ENCODE measurements around the gene ZBTB17.

The ZBTB17 gene

DNA sequence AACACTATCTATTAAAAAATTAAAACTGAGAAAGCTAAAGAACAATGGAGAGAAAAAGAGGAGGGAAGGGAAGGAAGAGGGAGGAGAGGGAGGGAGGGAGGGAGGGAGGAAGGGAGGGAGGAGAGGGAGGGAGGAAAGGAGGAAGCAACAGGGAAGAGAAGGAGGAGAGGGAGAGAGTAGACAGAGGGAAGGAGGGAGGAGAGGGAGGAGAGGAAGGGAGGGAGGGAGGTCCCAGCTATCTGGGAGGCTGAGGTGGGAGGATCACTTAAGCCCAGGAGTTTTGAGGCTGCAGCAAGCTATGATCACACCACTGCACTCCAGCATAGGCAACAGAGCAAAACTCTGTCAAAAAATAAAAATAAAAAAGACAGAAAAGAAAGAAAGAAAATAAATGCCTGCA, 16.5 kb downstream of the ZBTB17 start:
- DNase-seq: no peak

GRCh38 chr1:15958793-15959192, 17.1 kb downstream of the ZBTB17 start:
- DNase-seq: no peak

DNA sequence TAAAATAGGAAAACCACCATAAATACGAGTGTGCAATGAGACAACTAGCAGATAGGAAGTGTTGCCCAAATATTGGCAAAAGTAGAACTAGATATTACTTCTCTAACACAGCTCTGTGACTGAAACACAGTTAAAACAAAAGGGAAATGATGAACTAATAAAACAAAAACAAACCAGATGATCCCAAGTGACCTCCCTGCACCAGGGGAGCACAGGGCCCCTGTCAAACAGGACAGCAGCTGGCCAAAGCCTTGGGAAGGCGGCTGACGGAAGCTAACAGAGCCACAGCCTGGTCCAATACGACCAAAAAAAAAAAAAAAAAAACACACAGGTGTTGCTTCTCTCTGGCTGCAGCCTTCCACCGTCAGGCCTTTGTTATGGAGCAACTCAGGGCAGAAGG, 17.8 kb downstream of the ZBTB17 start:
- no peak for DNase-seq

GRCh38 chr1:15957221-15958095, 18.4 kb downstream of the ZBTB17 start:
- no peak for DNase-seq

GRCh38 chr1:15956150-15956549, 19.8 kb downstream of the ZBTB17 start:
- DNase-seq: no peak

GRCh38 chr1:15955552-15955951, 20.3 kb downstream of the ZBTB17 start:
- DNase-seq: no peak

GRCh38 chr1:15954316-15954715, 21.6 kb downstream of the ZBTB17 start:
- no peak for DNase-seq

GRCh38 chr1:15953791-15954241, 22.1 kb downstream of the ZBTB17 start:
- no peak for DNase-seq

DNA sequence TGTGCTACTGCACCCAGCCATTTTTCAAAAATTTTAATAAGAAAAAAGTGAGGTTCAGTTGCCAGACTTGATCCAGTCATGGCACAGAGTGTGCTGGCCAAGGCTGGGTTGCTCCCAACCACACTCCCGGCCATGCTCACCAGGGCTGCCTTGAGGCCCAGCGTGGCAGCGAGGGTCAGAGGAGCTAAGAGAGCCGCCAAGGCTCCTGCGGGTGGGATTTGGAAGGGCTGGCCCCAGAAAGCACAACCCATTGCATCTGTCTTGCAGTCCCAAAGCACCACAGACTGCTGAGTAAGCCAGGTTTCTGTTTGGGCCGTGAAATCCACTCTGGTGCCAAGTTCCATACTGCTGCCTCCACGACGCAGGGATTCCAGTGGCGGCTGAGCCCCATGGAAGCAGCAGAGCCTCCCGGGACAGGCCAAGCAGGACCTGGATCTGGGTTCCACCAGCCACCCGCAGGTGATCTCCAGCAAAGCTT, 22.6 kb downstream of the ZBTB17 start:
- no peak for DNase-seq

GRCh38 chr1:15952317-15953258, 23.3 kb downstream of the ZBTB17 start:
- no peak for DNase-seq

- no peak for DNase-seq
Observed at GRCh38 chr1:15951341-15952153, 24.4 kb downstream of the ZBTB17 start.

DNA sequence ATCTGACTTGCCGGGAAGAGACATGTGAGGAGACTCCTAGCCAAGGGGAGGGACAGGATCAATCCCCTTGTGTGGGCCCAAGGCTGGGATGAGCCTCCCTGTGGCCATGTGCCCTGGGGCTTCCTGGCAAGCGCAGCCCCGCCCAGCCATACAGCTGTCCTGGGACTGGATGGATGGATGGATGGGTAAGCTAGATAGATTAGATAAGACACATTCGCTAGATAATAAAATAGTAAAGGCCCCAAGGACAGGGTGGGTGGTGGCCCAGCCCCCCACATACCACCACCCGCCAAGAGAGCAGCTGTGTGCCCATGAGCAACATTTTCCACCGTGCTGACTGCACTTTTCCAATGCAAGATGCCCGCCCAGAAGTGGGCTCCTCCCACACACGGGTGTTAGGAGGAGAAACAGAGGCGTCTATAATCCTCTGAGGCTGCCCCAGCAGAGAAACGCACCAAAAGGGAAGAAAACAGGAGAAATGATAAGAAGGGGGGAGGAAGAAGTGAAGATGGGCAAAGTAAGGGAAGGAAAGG, 25.1 kb downstream of the ZBTB17 start:
- no peak for DNase-seq

DNA sequence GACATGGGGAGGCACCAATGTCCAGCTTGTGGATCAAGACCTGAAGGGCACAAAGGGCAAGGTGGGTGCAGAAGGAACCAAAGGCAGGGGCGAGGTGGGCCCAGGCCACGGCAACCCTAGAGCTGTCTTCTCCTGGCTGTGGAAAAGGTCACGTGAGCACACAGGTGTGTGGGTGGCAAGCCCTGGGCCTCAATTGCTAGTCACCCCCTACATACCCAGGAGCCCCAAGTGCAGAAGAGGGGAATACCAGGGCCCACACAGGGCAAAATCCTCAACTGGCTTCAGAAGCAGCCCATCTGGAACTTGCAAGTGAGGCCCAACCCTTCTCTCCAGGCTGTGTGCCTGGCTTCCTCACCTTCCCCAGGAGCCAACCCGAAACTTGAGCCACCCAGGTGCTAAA, 25.6 kb downstream of the ZBTB17 start:
- no peak for DNase-seq

DNA sequence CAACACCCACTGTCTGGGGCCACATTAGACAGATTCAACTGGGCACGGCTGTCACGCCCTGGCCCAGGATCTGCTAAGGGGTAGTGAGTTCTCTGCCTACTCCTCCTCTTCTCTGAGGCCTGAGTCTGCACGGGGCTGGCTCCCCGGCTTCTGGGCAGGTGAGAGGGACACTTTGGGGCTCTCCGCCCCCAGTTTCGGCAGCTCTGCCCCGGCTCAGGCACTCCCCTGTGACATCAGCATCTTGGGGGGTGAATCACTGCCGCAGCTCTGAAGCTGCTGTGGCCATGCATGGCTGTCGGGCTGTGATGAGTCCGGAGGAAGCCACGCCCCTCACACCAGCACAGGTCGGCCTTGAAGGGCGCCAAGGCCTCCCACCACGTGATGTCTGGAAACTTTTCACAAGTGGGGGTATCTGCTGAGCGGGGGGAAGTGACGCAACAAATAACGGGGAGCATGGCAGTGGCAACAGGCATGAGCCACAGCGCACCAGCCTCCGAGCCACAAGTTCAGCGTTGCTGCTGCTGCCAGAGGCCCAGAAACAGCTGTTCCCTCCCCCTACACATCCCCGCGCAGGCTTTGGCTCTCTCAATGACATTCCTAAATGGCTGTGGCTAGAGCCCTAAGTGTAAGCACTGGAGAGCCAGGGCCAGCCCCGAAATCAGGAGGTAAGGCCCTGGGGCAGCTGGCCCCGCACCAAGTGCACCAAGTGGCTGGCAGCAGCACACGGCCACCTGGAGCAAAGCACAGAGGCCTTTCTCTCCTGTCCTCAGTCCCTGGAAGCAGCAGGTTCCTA, 26.3 kb downstream of the ZBTB17 start:
- DNase-seq: no peak

GRCh38 chr1:15948595-15949452, 27.1 kb downstream of the ZBTB17 start:
- DNase-seq: no peak

DNA sequence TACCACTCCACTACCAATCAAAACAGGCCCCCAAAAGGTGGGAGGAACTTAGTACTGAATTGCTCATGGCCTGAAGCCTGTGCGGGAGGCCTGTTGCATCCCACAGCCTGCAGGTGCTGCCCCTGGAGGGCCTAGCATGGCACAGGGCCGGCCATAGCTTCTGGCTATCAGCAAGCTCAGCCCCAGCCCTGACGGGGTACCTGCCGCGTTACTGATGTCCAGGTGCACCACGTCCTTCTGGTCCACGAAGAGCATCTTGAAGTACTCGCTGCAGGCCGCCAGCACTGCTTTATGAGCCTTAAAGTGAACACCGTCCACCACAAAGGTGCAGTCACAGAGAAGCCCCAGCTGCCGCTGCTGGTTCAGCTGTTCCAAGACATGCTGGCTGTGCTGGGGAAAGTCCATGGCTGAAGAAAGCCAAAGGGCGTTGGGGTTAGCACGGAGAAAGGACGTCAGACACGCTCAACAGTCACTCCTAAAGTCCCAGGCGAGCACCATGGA, 27.8 kb downstream of the ZBTB17 start:
- no peak for DNase-seq

DNA sequence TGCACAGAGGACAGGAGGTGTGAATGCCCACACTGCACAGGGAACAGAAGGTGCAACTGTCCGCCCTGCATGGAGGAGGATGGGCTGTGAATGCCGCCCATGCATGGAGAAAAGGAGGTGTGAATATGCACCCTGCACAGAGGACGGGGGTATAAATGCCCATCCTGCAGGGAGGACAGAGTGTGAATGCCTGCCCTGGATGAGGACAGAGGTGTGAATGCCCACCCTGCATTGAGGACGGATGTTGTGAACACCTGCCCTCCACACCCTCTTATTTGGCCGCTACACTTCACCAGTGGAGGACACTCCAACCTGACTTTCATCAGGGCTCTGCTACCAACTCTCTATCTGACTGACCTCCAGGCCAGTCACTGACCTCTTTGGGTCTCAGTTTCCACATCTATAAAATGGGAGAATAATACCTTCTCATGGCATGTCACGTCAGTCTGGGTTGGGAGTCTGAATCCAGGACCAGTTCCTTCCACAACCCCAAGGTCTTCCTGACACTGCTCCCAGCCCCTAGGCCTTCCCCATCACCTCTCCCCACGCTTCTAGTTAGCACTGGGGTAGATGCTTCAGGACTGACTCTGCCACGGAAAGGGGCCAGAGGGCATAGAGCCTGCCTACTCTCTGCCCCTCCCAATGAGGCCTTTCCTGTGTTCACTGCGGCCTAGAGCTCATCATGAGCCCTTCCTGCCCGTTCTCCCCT, 28.4 kb downstream of the ZBTB17 start:
- DNase-seq: no peak

DNA sequence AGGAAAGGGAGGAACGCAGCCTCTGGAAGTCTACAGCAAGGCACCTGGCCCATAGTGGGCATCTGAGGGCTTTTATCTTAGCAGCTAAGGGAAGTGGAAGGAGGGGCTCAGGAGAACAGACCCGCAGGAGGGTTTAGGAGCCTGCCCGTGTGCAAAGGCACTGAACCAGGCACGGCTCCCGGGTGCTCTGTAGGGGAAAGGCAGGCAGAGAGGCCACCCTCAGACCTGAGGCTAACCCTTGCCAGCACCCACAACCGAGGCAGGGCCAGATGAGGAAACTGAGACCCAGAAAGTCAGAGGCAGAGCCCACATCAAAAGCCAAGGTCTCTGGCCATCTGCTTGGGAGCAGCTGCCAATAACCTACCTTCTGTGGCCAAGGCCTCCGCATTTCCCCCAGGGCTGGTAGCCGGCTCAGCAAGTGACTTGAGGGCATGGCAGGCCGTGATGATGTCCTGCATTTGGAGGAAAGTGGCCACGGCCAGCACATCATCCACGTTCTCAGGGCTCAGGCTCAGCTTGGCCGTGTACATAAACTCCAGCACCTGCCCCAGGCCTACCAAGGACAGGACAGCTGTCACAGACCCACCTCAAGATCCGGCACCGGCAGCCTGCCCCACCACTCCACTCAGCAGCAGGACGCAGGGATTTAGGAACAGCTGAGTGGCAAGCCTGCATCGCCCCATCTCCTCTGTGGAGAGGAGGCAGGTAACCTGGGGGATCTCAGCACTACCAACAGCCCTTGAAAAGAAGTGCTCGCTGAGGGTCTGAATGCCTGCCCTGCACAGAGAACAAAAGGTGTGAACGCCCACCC, 29.1 kb downstream of the ZBTB17 start:
- DNase-seq: no peak
